Muscle layer of duodenum (tissue), 2 donors: ENCODE results near the gene PARD6A.

Experiments used
- H3K27ac ChIP-seq: one replicate; pipeline ENCODE4 v1.7.0; 2013; ENCODE audit warnings: mild to moderate bottlenecking, low read length
- H3K27me3 ChIP-seq: one replicate; pipeline ENCODE4 v1.7.0; 2013; ENCODE audit warnings: low read depth, mild to moderate bottlenecking, control low read depth, low read length
- H3K36me3 ChIP-seq, 2 donors: one replicate each; pipeline ENCODE4 v1.7.0; 2013; ENCODE audit warnings: low read length in 2 of 2, control low read depth in 1 of 2, mild to moderate bottlenecking in 1 of 2; ENCODE audit not compliant: insufficient read depth in 2 of 2, control insufficient read depth in 1 of 2
- H3K4me1 ChIP-seq, 2 donors: one replicate each; pipeline ENCODE4 v1.7.0; 2013; ENCODE audit warnings: low read length in 2 of 2, mild to moderate bottlenecking in 2 of 2, control low read depth in 1 of 2, moderate library complexity in 1 of 2; ENCODE audit not compliant: insufficient read depth in 2 of 2, control insufficient read depth in 1 of 2
- H3K4me3 ChIP-seq, 2 donors: one replicate each; pipeline ENCODE4 v1.7.0; 2013; ENCODE audit warnings: low read length in 2 of 2, low read depth in 1 of 2, mild to moderate bottlenecking in 1 of 2
- H3K9me3 ChIP-seq, 2 donors: one replicate each; pipeline ENCODE4 v1.7.0; 2013; ENCODE audit warnings: low read length in 2 of 2, control low read depth in 1 of 2, mild to moderate bottlenecking in 1 of 2; ENCODE audit not compliant: control insufficient read depth in 1 of 2
- donor health status: healthy.

PARD6A gene

DNA sequence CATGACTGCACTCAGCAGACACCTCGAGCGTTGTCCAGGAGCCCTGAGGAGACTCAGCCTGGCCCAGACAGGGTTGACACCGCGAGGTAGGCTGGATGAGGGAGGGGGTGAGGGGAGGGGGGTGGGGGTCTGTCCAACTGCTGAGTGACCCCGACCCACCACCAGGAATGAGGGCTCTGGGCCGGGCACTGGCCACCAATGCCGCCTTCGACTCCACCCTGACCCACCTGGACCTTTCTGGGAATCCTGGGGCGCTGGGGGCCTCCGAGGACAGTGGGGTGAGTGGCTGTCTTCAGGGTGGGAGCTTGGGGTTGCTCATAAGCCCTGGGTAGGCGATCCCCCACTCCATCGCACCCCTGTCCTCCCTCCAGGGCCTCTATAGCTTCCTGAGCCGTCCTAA is 13.1 kb upstream of the PARD6A start:
- Histone ChIP-seq H3K27ac (no peak overlapping the region), H3K4me3 (no peak overlapping the region), H3K36me3 (no peaks in the 10 kb centered on the region), H3K27me3 (peaks cover 22% of the 10 kb centered on the region), H3K4me1 (peaks cover 0 to 21% of the 10 kb centered on the region in 2 donors), H3K9me3 (peaks cover 0 to 2% of the 10 kb centered on the region in 2 donors)

DNA sequence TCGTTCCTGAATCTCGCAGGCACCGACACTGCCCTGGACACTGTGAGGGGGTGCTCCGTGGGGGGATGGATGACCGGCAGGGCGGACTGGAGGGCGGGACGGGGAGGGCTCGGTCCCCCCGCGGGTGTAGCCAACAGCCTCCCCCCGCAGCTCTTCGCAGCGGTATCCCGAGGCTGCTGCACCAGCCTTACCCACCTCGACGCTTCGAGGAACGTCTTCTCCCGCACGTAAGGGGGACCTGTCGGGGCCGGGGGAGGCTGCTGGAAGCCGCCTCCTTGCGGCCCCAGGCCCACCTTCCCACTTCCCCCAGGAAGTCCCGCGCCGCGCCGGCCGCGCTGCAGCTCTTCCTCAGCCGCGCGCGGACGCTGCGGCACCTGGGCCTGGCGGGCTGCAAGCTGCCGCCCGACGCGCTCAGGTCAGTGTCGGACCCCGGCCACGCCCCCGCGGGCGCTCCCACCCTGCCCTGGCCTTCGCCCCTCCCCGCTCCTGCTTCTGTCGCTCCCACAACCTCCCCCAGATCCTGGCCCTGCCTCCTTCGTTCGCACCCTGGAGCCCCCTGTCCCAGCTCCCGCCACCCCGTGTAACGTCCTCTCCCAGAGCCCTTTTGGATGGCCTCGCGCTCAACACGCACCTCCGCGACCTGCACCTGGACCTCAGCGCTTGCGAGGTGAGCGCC is 12.5 kb upstream of the PARD6A start:
- H3K27ac ChIP-seq: no peak overlapping the region
- no peaks in the 10 kb centered on the region for H3K36me3 ChIP-seq
- peaks cover 0 to 23% of the 10 kb centered on the region in 2 donors for H3K4me1 ChIP-seq
- peaks cover 22% of the 10 kb centered on the region for H3K27me3 ChIP-seq
- H3K9me3 ChIP-seq: no peaks in the 10 kb centered on the region
- no peak overlapping the region for H3K4me3 ChIP-seq

DNA sequence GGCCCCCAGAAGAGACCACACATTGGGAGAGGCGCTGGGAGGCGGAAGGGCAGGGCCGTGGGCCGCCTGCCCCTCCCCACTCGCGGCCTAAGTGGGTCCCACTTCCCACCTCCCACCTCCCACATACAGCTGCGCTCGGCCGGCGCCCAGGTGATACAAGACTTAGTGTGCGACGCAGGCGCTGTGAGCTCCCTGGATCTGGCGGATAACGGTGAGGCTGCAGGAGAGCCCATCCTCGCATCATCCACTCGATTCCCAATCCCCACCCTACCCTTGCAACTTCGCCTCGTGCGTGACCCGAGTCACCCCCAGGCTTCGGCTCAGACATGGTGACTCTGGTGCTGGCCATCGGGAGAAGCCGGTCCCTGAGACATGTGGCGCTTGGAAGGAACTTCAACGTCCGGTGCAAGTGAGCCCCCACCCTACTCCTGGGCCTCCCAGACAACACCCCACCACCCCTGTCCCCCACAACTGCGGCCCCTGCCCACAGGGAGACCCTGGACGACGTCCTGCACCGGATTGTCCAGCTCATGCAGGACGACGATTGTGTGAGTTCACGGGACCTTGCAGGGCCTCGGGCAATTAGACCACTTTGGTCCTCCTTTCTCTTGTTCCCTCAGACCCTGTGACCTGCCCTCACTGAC is 11.9 kb upstream of the PARD6A start:
- no peaks in the 10 kb centered on the region for H3K9me3 ChIP-seq
- no peak overlapping the region for H3K27ac ChIP-seq
- no peaks in the 10 kb centered on the region for H3K36me3 ChIP-seq
- H3K4me1 ChIP-seq: peaks cover 0 to 29% of the 10 kb centered on the region in 2 donors
- no peak overlapping the region for H3K4me3 ChIP-seq
- H3K27me3 ChIP-seq: peaks cover 25% of the 10 kb centered on the region

DNA sequence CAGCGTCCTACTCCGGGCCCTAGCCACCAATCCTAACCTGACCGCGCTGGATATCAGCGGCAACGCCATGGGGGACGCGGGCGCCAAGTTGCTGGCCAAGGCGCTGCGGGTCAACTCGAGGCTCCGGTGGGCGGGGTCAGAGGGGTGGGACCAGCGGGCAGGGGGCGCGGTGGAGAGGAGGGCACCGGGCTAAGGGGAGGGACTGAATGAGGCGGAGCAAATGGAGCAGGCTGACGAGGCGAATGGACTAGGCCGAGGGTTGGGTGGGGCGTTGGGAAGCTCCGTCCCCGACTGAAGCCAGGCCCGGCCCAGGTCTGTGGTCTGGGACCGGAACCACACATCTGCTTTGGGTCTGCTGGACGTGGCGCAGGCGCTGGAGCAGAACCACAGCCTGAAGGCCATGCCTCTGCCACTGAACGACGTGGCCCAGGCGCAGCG is 11.2 kb upstream of the PARD6A start:
- H3K36me3 ChIP-seq: no peaks in the 10 kb centered on the region
- H3K27ac ChIP-seq: no peak overlapping the region
- H3K4me3 ChIP-seq: no peak overlapping the region
- H3K4me1 ChIP-seq: peaks cover 0 to 30% of the 10 kb centered on the region in 2 donors
- H3K9me3 ChIP-seq: no peaks in the 10 kb centered on the region
- peaks cover 30% of the 10 kb centered on the region for H3K27me3 ChIP-seq

DNA sequence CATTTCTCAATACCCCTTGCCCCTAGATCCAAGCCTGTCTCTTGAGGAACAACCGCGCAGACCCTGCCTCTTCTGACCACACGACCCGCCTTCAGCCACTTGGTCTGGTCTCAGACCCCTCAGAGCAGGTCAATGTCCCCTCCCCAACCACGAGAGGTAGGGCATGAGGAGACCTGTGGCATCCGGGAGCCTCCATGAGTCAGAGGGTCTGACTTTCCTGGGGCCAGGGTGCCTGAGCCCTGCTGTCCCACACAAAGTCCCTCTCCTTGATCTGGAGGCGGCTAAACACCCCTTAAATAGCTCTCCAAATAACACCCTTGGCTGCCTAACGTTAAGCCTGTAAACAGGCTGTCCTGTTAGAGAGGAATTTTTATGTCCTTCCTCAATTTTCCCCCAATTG is 10.7 kb upstream of the PARD6A start:
- H3K27me3 ChIP-seq: peaks cover 34% of the 10 kb centered on the region

DNA sequence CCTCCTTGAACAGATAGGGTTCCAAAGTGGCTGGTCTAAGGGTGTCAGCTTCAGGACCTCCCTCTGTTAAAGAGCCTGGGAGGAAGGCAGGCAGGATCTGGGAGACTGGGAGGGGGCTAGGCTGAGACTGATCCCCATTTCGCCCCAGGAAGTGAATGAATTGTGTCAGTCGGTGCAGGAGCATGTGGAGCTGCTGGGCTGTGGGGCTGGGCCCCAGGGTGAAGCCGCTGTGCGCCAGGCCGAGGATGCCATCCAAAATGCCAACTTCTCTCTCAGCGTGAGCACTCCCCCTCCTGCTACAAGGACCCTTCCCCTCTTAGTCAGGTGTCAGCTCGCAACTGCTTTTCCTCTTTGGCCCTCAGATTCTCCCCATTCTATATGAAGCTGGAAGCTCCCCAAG is 9.7 kb upstream of the PARD6A start:
- H3K36me3 ChIP-seq: no peaks in the 10 kb centered on the region
- H3K27ac ChIP-seq: no peak overlapping the region
- peaks cover 24% of the 10 kb centered on the region for H3K27me3 ChIP-seq

More for the DNA sequence above, 10.7 kb upstream of the PARD6A start:
- Histone ChIP-seq H3K4me3 (no peak overlapping the region), H3K9me3 (no peaks in the 10 kb centered on the region), H3K27ac (no peak overlapping the region), H3K36me3 (no peaks in the 10 kb centered on the region), H3K4me1 (peaks cover 0 to 27% of the 10 kb centered on the region in 2 donors)

DNA sequence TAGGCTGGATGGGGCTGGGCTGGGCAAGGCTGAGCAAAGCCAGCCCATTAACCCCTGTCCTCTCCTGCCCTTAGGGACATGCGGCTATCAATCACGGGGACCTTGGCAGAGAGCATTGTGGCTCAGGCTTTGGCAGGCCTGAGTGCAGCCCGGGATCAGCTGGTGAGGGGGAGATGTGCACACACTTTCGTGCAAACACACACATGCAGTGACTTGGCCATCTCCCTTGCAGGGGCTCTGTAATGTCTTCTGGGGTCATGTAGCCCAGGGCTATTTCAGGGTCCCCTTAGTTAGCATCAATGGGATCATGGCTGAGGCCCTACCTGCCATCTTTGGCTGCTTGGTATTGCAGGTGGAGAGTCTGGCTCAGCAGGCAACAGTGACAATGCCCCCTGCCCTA is 8.9 kb upstream of the PARD6A start:
- H3K36me3 ChIP-seq: no peaks in the 10 kb centered on the region
- H3K27me3 ChIP-seq: peaks cover 24% of the 10 kb centered on the region
- no peaks in the 10 kb centered on the region for H3K9me3 ChIP-seq
- peaks cover 0 to 22% of the 10 kb centered on the region in 2 donors for H3K4me1 ChIP-seq
- no peak overlapping the region for H3K27ac ChIP-seq
- no peak overlapping the region for H3K4me3 ChIP-seq

More for the DNA sequence above, 9.7 kb upstream of the PARD6A start:
- H3K4me1 ChIP-seq: peaks cover 0 to 22% of the 10 kb centered on the region in 2 donors
- H3K9me3 ChIP-seq: no peaks in the 10 kb centered on the region
- no peak overlapping the region for H3K4me3 ChIP-seq

DNA sequence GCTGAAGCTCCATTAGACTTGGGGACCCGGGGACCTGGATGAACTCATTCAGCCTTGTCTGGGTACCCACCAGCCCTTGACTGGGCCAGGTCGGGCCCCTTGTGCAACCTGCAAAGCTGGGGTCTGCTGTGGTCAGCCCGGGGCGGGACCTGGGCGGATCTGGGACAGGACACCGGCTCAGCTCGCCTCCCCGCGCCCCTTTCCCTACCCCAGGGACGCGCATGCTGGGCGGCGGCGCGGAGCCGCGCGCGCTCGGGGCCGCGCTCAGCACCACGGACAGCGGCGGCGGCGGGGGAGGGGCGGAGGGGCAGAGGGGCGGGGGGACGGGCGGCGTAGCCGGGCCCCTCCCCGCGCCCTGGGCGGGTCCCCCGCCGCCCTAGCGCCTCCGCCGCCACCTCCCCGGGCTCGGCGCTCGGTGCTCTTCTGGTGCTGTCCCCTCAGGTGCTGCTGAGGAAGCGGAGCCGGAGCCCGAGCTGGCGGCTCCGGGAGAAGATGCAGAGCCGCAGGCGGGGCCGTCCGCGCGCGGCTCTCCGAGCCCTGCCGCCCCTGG is 8.1 kb upstream of the PARD6A start:
- Histone ChIP-seq H3K9me3 (no peaks in the 10 kb centered on the region), H3K27ac (no peak overlapping the region), H3K4me1 (peaks cover 0 to 22% of the 10 kb centered on the region in 2 donors), H3K36me3 (peaks cover 0 to 7% of the 10 kb centered on the region in 2 donors), H3K4me3 (peak overlapping the region in 1 of 2 donors; percentile 48), H3K27me3 (peaks cover 24% of the 10 kb centered on the region)

DNA sequence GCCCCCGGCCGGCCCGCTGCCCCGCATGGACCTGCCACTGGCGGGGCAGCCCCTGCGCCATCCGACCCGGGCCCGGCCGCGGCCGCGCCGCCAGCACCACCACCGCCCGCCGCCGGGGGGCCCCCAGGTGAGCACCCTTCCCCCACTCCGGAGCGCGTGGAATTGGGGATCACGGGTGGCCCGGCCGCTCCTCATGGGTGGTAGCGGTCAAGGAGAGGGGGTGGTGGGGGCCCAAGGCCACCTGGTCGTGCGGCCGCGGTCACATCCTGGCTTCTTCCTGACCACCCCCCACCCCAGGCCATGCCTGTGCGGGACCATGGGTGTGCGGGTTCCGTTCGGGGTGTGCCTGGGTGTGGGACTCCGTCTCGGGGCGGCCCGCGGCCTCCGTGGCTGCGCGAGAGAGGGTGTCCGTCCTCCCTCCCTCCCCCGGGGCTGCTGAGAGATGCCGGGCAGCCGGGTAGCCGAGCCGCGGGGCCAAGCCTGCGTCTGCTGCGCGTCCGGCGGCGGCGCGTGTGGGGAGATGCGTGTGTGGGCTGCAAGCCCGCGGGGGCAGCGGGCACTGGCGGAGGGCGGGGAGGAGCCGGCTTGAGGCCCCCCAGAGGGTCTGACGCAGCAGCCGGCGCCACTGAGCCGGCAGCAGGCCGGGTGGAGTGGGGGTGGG is 7.5 kb upstream of the PARD6A start:
- H3K4me3 ChIP-seq: peak overlapping the region in 1 of 2 donors; percentile 48
- no peak overlapping the region for H3K27ac ChIP-seq

DNA sequence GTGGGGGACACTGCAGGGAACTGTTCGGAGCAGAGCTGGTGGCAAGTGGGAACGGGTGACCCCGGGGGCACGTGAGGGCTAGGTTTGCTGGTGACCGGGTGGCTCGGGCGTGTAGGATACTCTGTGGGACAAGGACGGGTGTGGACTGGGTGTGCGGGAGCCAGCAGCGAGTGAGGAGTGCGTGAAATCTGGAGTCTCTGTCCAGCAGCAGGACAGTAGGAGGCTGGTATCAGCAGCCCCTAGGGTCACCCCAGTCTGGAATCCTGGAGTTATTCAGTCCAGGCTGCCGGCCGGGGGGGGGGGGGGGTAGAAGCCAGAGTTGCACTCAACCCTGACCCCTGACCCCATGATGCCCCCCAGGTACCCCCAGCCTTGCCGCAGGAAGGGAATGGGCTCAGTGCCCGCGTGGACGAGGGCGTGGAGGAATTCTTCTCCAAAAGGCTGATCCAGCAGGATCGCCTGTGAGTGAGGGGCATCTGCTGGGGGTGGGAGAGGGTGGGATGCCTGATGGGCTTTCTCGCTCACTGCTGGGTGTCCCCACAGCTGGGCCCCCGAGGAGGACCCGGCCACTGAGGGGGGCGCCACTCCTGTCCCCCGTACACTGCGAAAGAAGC is 6.9 kb upstream of the PARD6A start:
- peak overlapping the region in 1 of 2 donors; percentile 48 for H3K4me3 ChIP-seq

More for the DNA sequence above, 7.5 kb upstream of the PARD6A start:
- no peaks in the 10 kb centered on the region for H3K9me3 ChIP-seq
- H3K36me3 ChIP-seq: peaks cover 0 to 12% of the 10 kb centered on the region in 2 donors
- peaks cover 21% of the 10 kb centered on the region for H3K27me3 ChIP-seq
- peaks cover 0 to 20% of the 10 kb centered on the region in 2 donors for H3K4me1 ChIP-seq

More for the DNA sequence above, 6.9 kb upstream of the PARD6A start:
- Histone ChIP-seq H3K27ac (no peak overlapping the region), H3K4me1 (peaks cover 0 to 21% of the 10 kb centered on the region in 2 donors), H3K27me3 (peaks cover 15% of the 10 kb centered on the region), H3K9me3 (no peaks in the 10 kb centered on the region), H3K36me3 (peaks cover 0 to 12% of the 10 kb centered on the region in 2 donors)
